IPS-18a (cell line): Measurements from ENCODE around the gene MAML3.

ENCODE experiments used
- H3K27ac ChIP-seq: one replicate; pipeline ENCODE4 v1.5.1; 2013; ENCODE audit warnings: low read length
- H3K27me3 ChIP-seq: one replicate; pipeline ENCODE4 v1.6.1; 2013; ENCODE audit warnings: mild to moderate bottlenecking, low read length; ENCODE audit not compliant: control insufficient read depth, insufficient read depth
- H3K36me3 ChIP-seq: one replicate; pipeline ENCODE4 v1.6.1; 2013; ENCODE audit warnings: low read depth, low read length; ENCODE audit not compliant: control insufficient read depth
- H3K4me1 ChIP-seq: one replicate; pipeline ENCODE4 v1.6.1; 2013; ENCODE audit warnings: low read depth, low read length; ENCODE audit not compliant: control insufficient read depth
- H3K4me3 ChIP-seq: one replicate; pipeline ENCODE4 v1.5.1; 2013; ENCODE audit warnings: low read length
- H3K9ac ChIP-seq: one replicate; pipeline ENCODE4 v1.6.1; 2013; ENCODE audit warnings: mild to moderate bottlenecking, low read length, moderate library complexity
- H3K9me3 ChIP-seq: one replicate; pipeline ENCODE4 v1.6.1; 2013; ENCODE audit warnings: low read depth, low read length; ENCODE audit not compliant: control insufficient read depth

MAML3 gene

DNA sequence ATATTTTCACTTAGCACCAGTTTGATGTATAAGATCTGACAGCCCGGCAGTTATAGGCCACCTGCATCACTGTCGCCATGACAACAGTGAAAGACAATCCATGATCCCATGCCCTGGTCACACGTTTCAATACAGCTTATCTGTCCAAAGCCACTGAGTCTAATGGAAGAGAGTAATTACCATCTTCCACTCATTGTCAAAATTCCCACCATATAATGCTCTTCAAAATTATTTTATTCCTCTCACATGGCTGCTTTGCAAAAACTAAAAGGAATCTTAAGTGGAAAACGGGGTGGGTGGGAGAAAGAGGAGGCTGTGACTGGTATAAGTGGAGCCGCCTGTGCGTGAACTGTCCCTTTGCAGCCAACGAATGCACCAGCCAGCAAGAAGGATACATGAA, 44.2 kb downstream of the MAML3 start:
- Histone ChIP-seq H3K27me3 (no peaks in the 10 kb centered on the region), H3K36me3 (no peaks in the 10 kb centered on the region), H3K4me1 (no peaks in the 10 kb centered on the region), H3K4me3 (no peak overlapping the region), H3K9ac (no peak overlapping the region), H3K9me3 (no peaks in the 10 kb centered on the region), H3K27ac (no peak overlapping the region)

DNA sequence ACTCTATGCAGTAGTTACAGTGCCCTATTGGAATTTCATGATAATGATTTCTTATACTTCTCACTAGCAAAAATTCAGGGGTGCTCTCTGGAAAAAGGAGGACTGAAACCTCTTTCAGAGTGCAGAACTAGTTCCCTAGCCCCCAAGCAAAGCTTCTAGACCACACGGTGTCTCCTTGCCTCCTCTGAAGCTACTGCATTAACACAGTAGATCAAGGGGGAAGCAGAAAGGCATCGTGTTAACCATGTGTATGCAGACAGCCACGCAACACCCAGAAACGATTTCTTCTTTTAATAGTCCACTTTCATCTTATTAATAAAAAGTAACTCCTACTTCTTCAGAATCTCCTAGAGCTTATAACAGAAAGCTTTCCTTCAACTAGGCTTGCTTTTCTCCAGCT, 44.7 kb downstream of the MAML3 start:
- Histone ChIP-seq H3K27me3 (no peaks in the 10 kb centered on the region), H3K36me3 (no peaks in the 10 kb centered on the region), H3K4me1 (no peaks in the 10 kb centered on the region), H3K27ac (no peak overlapping the region), H3K4me3 (no peak overlapping the region), H3K9me3 (no peaks in the 10 kb centered on the region), H3K9ac (no peak overlapping the region)

DNA sequence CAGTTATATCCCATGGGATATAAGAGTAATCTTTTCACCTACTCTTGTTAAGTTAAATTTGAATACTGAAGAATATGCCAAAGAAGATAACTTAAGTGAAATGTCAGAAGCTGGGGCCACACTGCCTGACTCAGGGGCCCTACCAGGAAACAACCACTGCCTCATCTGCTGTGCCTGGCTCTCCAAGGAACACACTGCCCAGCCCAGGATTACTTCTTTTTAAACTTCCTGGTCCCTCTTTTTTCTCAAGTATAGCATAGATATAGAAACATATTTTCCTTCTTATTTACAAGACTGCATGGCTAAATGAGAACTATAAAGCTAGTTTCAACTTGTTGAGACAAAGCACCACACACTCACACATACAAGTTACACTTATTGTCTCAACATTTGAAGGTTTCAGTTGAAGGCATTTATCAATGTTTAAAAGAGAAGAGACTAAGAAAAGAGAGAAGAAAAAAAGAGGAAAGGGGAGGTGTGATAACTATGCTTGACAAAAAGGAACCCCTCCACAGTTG, 45.2 kb downstream of the MAML3 start:
- Histone ChIP-seq H3K27ac (no peak overlapping the region), H3K9ac (no peak overlapping the region), H3K27me3 (no peaks in the 10 kb centered on the region), H3K9me3 (no peaks in the 10 kb centered on the region), H3K4me3 (no peak overlapping the region), H3K4me1 (no peaks in the 10 kb centered on the region), H3K36me3 (no peaks in the 10 kb centered on the region)

DNA sequence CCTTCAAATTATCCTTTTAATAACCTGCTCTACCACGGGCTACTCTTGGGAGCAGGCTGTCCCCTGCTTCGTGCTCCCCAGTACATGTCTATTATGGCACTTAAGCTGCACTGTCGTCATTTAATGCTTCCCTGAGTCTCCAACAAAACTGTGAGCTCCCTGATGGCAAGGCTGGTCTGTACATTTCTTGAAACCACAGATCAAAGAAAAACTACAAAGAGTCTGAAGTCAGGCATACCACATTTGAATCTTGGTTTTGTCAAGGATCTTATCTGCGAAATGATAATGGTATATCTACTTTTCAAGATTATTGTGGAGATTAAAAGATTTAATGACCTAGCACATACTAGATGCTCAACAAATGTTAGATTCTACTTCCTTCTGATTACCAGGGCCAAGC, 45.7 kb downstream of the MAML3 start:
- H3K36me3 ChIP-seq, result no peaks in the 10 kb centered on the region
- H3K9ac ChIP-seq, result no peak overlapping the region
- no peaks in the 10 kb centered on the region for H3K27me3 ChIP-seq
- no peaks in the 10 kb centered on the region for H3K4me1 ChIP-seq
- H3K4me3 ChIP-seq, result no peak overlapping the region
- H3K27ac ChIP-seq, result no peak overlapping the region
- H3K9me3 ChIP-seq, result no peaks in the 10 kb centered on the region

DNA sequence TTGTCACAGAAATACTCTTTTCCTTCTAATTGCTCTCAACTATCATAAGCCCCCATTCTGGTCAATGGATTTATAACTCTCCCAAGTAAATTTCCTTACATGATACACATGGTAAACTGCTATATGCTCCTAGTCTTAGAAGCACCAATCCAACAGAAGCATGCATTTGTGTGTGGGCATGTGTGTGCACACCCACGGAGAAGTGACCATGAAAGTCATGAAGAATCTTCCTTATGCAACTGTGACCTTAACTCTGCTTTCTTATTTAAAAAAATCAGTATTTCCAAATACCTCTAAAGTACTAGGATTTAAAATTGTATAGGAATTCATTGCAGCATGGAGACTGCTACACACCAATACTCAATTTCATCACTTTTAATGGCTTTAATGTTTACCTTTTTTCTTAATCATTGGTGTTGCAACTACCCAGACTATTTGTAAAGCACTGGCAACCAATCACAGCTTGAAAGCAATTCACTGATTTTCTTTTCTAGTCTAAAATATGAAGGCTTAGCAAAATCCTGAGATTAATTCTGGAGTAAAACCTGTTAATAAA, 47.6 kb downstream of the MAML3 start:
- H3K27ac ChIP-seq, result no peak overlapping the region
- no peak overlapping the region for H3K9ac ChIP-seq
- no peaks in the 10 kb centered on the region for H3K27me3 ChIP-seq
- H3K36me3 ChIP-seq, result no peaks in the 10 kb centered on the region
- no peaks in the 10 kb centered on the region for H3K4me1 ChIP-seq
- H3K9me3 ChIP-seq, result no peaks in the 10 kb centered on the region
- no peak overlapping the region for H3K4me3 ChIP-seq

DNA sequence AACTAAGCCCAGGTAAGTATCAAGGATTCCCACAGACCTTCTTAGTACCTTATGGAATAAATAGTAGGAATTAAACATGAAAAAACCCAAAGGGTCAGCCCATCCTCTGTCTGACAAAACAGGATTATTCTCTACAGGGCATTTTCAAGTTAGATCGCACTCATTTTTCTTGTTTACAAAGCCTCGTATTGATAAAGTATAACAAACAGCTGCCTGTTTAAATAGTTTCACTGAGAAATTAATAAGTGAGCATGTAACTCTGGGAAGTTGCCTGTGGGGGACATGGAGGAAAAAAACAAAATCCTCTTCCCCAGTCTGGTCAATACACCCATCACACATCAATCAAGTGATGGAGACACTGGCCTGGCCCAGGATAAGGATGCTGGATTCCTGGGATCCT, 48.5 kb downstream of the MAML3 start:
- no peaks in the 10 kb centered on the region for H3K36me3 ChIP-seq
- no peak overlapping the region for H3K9ac ChIP-seq
- no peak overlapping the region for H3K4me3 ChIP-seq
- no peak overlapping the region for H3K27ac ChIP-seq
- H3K9me3 ChIP-seq, result no peaks in the 10 kb centered on the region
- no peaks in the 10 kb centered on the region for H3K27me3 ChIP-seq
- H3K4me1 ChIP-seq, result no peaks in the 10 kb centered on the region

DNA sequence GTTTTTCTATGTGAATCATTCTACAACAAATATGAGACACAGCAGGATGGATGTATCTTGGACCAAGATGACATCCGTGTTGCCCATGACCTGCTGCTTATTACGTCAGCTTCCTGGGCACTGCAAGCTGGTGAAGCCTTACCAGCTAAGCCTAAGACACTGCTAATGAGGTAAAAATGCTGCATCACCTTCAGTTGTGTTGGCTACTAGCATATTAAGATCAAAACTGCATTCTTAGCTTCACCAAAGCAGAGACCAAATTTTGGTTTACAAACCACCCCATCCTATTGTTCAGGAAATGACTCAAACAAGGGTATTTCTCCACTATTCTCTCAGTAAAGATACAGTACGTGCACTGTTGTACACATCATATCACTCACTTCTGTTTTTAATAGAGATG, 50.3 kb downstream of the MAML3 start:
- Histone ChIP-seq H3K9ac (no peak overlapping the region), H3K36me3 (no peaks in the 10 kb centered on the region), H3K9me3 (no peaks in the 10 kb centered on the region), H3K27me3 (no peaks in the 10 kb centered on the region), H3K27ac (no peak overlapping the region), H3K4me1 (no peaks in the 10 kb centered on the region), H3K4me3 (no peak overlapping the region)

DNA sequence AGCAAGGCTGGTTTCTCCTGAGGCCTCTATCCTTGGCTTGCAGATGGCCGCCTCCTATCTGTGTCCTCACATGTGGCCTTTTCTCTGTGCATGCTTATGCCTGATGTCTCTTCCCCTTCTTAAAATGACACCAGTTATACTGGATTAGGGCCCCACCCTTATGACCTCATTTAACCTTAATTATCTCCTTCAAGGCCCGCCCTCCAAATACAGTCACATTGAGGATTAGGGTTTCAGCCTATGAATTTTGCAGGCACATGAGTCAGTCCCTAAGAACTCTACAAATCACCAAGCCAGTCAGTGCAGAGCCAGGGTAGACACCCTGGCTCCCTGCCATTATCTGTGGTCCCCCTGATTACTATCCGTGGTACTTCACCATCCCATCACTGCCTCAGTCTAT, 51.6 kb downstream of the MAML3 start:
- H3K4me1 ChIP-seq, result no peaks in the 10 kb centered on the region
- no peaks in the 10 kb centered on the region for H3K27me3 ChIP-seq
- H3K9ac ChIP-seq, result no peak overlapping the region
- H3K27ac ChIP-seq, result no peak overlapping the region
- no peaks in the 10 kb centered on the region for H3K9me3 ChIP-seq
- H3K36me3 ChIP-seq, result no peaks in the 10 kb centered on the region
- H3K4me3 ChIP-seq, result no peak overlapping the region

DNA sequence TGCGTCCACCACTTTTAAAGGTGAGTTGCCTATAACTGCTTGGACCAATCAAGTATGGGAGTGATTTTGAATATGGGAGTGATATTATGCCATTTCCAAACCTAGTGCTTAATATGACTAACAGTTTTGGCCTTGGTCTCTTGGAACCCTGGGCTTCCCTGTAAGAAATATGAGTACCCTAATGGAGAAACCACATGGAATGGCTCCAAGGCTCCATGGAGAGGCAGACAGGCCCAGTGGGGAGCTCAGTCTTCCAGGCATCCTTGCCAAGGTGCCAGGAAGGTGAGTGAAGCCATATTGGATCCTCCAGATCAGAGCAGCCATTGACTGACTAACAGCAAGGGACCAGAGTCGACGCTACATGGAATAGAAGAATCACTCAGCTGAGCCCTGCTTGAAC, 53.2 kb downstream of the MAML3 start:
- Histone ChIP-seq H3K4me1 (peaks cover under 1% of the 10 kb centered on the region), H3K9me3 (no peaks in the 10 kb centered on the region), H3K4me3 (no peak overlapping the region), H3K9ac (no peak overlapping the region), H3K27ac (no peak overlapping the region), H3K36me3 (no peaks in the 10 kb centered on the region), H3K27me3 (no peaks in the 10 kb centered on the region)

DNA sequence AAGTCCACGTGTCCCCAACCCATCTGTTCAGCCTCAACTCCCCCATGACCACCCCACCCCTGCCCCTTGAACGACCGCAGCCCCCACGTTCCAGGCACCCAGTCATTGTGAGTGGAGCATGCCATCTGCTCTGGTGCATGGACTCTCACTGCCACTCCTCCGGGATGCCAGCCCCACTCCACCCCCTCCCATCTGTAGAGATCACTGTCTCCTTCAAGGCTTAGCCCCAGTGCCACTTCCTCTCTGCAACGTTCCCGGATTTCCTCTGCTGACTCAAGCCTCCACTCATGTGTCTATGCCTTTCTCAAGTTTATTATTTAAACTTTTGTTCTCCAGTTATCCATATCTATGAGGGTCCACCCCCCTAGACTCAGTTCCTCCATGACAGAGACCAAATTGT, 54.0 kb downstream of the MAML3 start:
- no peak overlapping the region for H3K4me3 ChIP-seq
- no peaks in the 10 kb centered on the region for H3K27me3 ChIP-seq
- H3K9me3 ChIP-seq, result no peaks in the 10 kb centered on the region
- H3K9ac ChIP-seq, result no peak overlapping the region
- no peaks in the 10 kb centered on the region for H3K36me3 ChIP-seq
- peaks cover 8% of the 10 kb centered on the region for H3K4me1 ChIP-seq
- no peak overlapping the region for H3K27ac ChIP-seq

DNA sequence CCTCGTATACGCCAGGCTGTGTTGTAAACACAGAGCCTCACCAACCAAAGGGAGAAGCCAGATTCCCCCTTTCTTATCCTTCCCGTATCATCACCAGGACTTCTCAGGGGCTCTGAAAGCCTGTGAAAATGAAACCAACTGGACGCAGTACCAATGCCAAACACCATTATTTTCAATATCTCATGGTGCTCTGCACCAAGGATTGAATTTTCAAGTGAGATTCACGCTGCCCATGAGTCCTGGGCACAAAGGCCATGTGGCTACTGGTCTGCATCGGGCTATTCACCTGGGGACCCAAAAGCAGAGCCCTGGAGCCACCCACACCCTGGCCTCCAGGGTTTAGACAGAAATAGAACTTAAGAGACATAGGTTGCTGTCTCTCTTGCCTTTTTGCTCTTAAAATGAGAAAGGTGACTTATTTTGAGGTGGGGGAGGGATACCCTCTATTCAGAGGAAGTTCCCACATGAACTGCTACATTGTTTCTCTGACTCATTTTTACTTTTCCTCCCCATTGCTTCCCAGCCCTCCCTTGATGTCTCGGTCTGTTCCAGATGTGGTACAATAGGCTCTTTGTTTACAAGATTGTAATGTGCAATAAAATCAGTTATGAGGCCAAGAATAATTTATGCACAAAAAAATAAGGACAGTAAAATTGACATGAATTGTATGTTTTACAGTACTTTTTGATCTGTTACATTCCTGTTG, 55.4 kb downstream of the MAML3 start:
- Histone ChIP-seq H3K27me3 (no peaks in the 10 kb centered on the region), H3K9ac (no peak overlapping the region), H3K27ac (no peak overlapping the region), H3K4me1 (peaks cover 21% of the 10 kb centered on the region), H3K4me3 (no peak overlapping the region), H3K36me3 (no peaks in the 10 kb centered on the region), H3K9me3 (no peaks in the 10 kb centered on the region)

DNA sequence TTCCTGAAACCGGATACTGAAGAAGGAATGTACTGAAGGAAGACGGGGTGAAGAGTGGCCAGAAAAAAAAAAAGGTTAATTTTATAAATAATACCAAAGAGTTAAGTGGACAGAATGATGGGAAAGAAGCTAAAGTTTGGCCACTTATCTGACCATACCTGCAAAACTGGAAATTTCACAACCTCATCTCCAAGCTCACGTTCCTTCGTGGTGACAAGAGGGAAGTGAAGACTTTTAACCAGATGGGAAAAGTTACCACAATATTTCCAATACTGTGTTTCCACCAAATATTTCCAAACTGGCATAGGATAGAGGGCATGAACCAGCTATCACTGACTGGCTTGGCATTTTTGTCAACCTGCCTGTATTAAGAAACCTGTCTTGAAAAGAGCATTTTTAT, 56.4 kb downstream of the MAML3 start:
- no peaks in the 10 kb centered on the region for H3K27me3 ChIP-seq
- H3K9ac ChIP-seq, result no peak overlapping the region
- no peaks in the 10 kb centered on the region for H3K36me3 ChIP-seq
- H3K4me3 ChIP-seq, result no peak overlapping the region
- H3K9me3 ChIP-seq, result no peaks in the 10 kb centered on the region
- peaks cover 25% of the 10 kb centered on the region for H3K4me1 ChIP-seq
- H3K27ac ChIP-seq, result no peak overlapping the region
